GM23338 (cell line): Measurements from ENCODE around the gene SFMBT2. TPM values are rescaled to one million over a fixed set of nuclear protein-coding genes. Genes with fewer than 3 reads are reported as not detected.
"Not testable (repeated sequence)": the region's sequence is repeated elsewhere in the genome, so short reads cannot be mapped to it uniquely, and the experiment has no call there.

Experiments
- ATAC-seq: fragments of 200-7000 bp; cut with Tn5 transposase; 3 replicates; pipeline ENCODE4 v1.9.1; 2020
- DNase-seq: peaks from one replicate; pipeline ENCODE4 v3.0.0-alpha.2; 2015; ENCODE audit warnings: low spot score
- H2AFZ ChIP-seq: fragments of 200-600 bp; sonication (generic); 2 replicates; pipeline ENCODE4 v1.8.0; 2016; ENCODE audit warnings: antibody characterized with exemption, mild to moderate bottlenecking, moderate library complexity
- H3F3A ChIP-seq: fragments of 200-600 bp; sonication (generic); replicated peaks from 2 replicates; pipeline ENCODE4 v1.8.0; 2017; ENCODE audit warnings: antibody characterized with exemption, mixed run types, low read depth
- H3K27ac ChIP-seq: fragments of 200-600 bp; sonication (generic); 2 replicates; pipeline ENCODE4 v1.6.1; 2016; ENCODE audit warnings: low read depth
- H3K27me3 ChIP-seq: fragments of 200-600 bp; sonication (generic); 2 replicates; pipeline ENCODE4 v1.8.0; 2016; ENCODE audit warnings: mild to moderate bottlenecking, mixed run types, moderate library complexity; ENCODE audit not compliant: insufficient read depth
- H3K36me3 ChIP-seq: fragments of 200-600 bp; sonication (generic); 2 replicates; pipeline ENCODE4 v1.8.0; 2016; ENCODE audit warnings: mild to moderate bottlenecking; ENCODE audit not compliant: insufficient read depth
- H3K4me1 ChIP-seq: fragments of 200-600 bp; sonication (generic); 2 replicates; pipeline ENCODE4 v1.8.0; 2016; ENCODE audit warnings: mild to moderate bottlenecking, moderate library complexity; ENCODE audit not compliant: insufficient read depth
- H3K4me2 ChIP-seq: fragments of 200-600 bp; sonication (generic); 2 replicates; pipeline ENCODE4 v1.7.1; 2017; ENCODE audit warnings: mixed run types
- H3K4me3 ChIP-seq: fragments of 200-600 bp; sonication (generic); 2 replicates; pipeline ENCODE4 v1.6.1; 2016; ENCODE audit warnings: mixed run types
- H3K79me2 ChIP-seq: fragments of 200-600 bp; sonication (generic); replicated peaks from 2 replicates; pipeline ENCODE4 v1.8.0; 2017; ENCODE audit warnings: mild to moderate bottlenecking; ENCODE audit not compliant: insufficient read depth
- H3K9me2 ChIP-seq: fragments of 200-600 bp; sonication (generic); 2 replicates; pipeline ENCODE4 v1.8.0; 2017; ENCODE audit not compliant: insufficient read depth
- H4K20me1 ChIP-seq: fragments of 200-600 bp; sonication (generic); replicated peaks from 2 replicates; pipeline ENCODE4 v1.8.0; 2017; ENCODE audit warnings: mild to moderate bottlenecking; ENCODE audit not compliant: insufficient read depth
- H3K27ac Mint-ChIP-seq: 2 replicates; pipeline ENCODE4 v1.8.0; 2020; ENCODE audit warnings: inconsistent platforms, mild to moderate bottlenecking, moderate library complexity, mixed read lengths
- H3K27me3 Mint-ChIP-seq: 3 replicates; pipeline ENCODE4 v1.8.0; 2022; ENCODE audit warnings: low read depth, mild to moderate bottlenecking, moderate library complexity, mixed read lengths, inconsistent platforms; ENCODE audit not compliant: insufficient read depth, poor library complexity
- H3K36me3 Mint-ChIP-seq: 3 replicates; pipeline ENCODE4 v1.8.0; 2021; ENCODE audit warnings: low read depth, mild to moderate bottlenecking, inconsistent platforms, moderate library complexity, mixed read lengths
- H3K4me1 Mint-ChIP-seq: 3 replicates; pipeline ENCODE4 v1.8.0; 2020; ENCODE audit warnings: mild to moderate bottlenecking, inconsistent platforms, mixed read lengths
- H3K4me3 Mint-ChIP-seq: 3 replicates; pipeline ENCODE4 v1.8.0; 2021; ENCODE audit warnings: moderate library complexity, mild to moderate bottlenecking, inconsistent platforms, mixed read lengths
- H3K9me3 Mint-ChIP-seq: 3 replicates; pipeline ENCODE4 v1.8.0; 2020; ENCODE audit warnings: moderate library complexity, mild to moderate bottlenecking, inconsistent platforms, mixed read lengths
- CREB1 ChIP-seq: fragments of 250-450 bp; sonication (Bioruptor Pico); IDR thresholded peaks from 2 replicates; pipeline ENCODE4 v1.5.0; 2020; ENCODE audit warnings: low read depth, mild to moderate bottlenecking, moderate library complexity
- CTCF ChIP-seq, 2 experiments: fragments of 200-600 bp in 1 of 2; sonication (generic) in 1 of 2; conservative IDR thresholded peaks; 2 replicates each; pipeline versions ENCODE4 v1.5.1 to v1.6.1; 2016 to 2017; ENCODE audit warnings: antibody characterized with exemption in 2 of 2, low read depth in 2 of 2, mild to moderate bottlenecking in 2 of 2, moderate library complexity in 1 of 2
- ZNF114 ChIP-seq: fragments of 250-450 bp; sonication (Bioruptor Pico); IDR thresholded peaks from 2 replicates; pipeline ENCODE4 v1.5.0; 2020; ENCODE audit warnings: mild to moderate bottlenecking, moderate library complexity
- ZNF331 ChIP-seq: fragments of 250-450 bp; sonication (Bioruptor Pico); IDR thresholded peaks from 2 replicates; pipeline ENCODE4 v1.5.0; 2020; ENCODE audit warnings: low read depth, mild to moderate bottlenecking, moderate library complexity
- ZNF462 ChIP-seq: fragments of 250-450 bp; sonication (Bioruptor Pico); IDR thresholded peaks from 2 replicates; pipeline ENCODE4 v1.5.0; 2020; ENCODE audit warnings: mild to moderate bottlenecking, moderate library complexity
- polyA plus RNA-seq: library from polyadenylated mRNA; unstranded; fragments of >200 nt; fragmentation: Nextera tagmentation; extraction: Ambion mirVana; gene quantifications from 2 replicates; pipeline ENCODE4 v1.2.1, GENCODE V29; 2016
- total RNA-seq: library from RNA; depleted of rRNA; stranded (reverse); fragments of >200 nt; shearing (Covaris generic); gene quantifications from 2 replicates; pipeline ENCODE4 v1.2.3, GENCODE V29; 2014

Gene SFMBT2
- total and polyA plus RNA-seq, 2 experiments from 2014 or later = 2.7 to 6.7 TPM

GRCh38 chr10:7225133-7225532 lies 185.7 kb downstream of the SFMBT2 start (continued):
- no peak for TF ChIP-seq ZNF462
- no peak for TF ChIP-seq ZNF114 (CRISPR knock-in tag)
- TF ChIP-seq CTCF (conservative IDR thresholded peaks at IDR 0.05; ENCODE audit: low read depth in 2 of 2) = no peak
- TF ChIP-seq ZNF331 (CRISPR knock-in tag) = no peak

- no peaks in the 10 kb centered on the region for H3K27me3 ChIP-seq
- Mint-ChIP-seq H3K36me3 (peaks cover 22% of the 10 kb centered on the region), H3K4me3 (no peak overlapping the region), H3K27me3 (peaks cover 3% of the 10 kb centered on the region), H3K27ac (no peak overlapping the region), H3K9me3 (peaks cover 11% of the 10 kb centered on the region), H3K4me1 (peaks cover 4% of the 10 kb centered on the region; the same call in 1 of the 3 replicates)
- no peak overlapping the region for H3K27ac ChIP-seq
- H4K20me1 ChIP-seq = no peaks in the 10 kb centered on the region
- DNase-seq = no peak
- H3F3A ChIP-seq = no peaks in the 10 kb centered on the region
- H3K9me2 ChIP-seq = no peaks in the 10 kb centered on the region; the same call in 1 of the 2 replicates
- H3K36me3 ChIP-seq = peaks cover 7% of the 10 kb centered on the region
- no peaks in the 10 kb centered on the region for H3K4me1 ChIP-seq
- TF ChIP-seq CTCF (conservative IDR thresholded peaks at IDR 0.05; ENCODE audit: low read depth in 2 of 2) = peak in 1 of 2 experiments; percentile 18; a peak in 1 of 4 replicates
- TF ChIP-seq CREB1 (CRISPR knock-in tag) = no peak
- H3K4me3 ChIP-seq = no peak overlapping the region
- no peak overlapping the region for H2AFZ ChIP-seq
- H3K4me2 ChIP-seq = no peak overlapping the region
- no peak for ATAC-seq
- H3K79me2 ChIP-seq = no peaks in the 10 kb centered on the region
These were observed 191.9 kb downstream of the SFMBT2 start for GRCh38 chr10:7218968-7219367.

GRCh38 chr10:7212696-7213095 lies 198.1 kb downstream of the SFMBT2 start:
- not testable (repeated sequence) for H3K4me3 Mint-ChIP-seq, H4K20me1 ChIP-seq, H3K27ac ChIP-seq, H3K9me2 ChIP-seq, H3K4me3 ChIP-seq, H3K9me3 Mint-ChIP-seq, ATAC-seq, H2AFZ ChIP-seq, H3K4me2 ChIP-seq, H3K27ac Mint-ChIP-seq, H3K36me3 ChIP-seq, DNase-seq, H3K27me3 ChIP-seq, H3F3A ChIP-seq, H3K27me3 Mint-ChIP-seq, H3K79me2 ChIP-seq
- peaks cover 25% of the 10 kb centered on the region for H3K4me1 Mint-ChIP-seq
- H3K36me3 Mint-ChIP-seq = peaks cover 11% of the 10 kb centered on the region
- H3K4me1 ChIP-seq = peaks cover 11% of the 10 kb centered on the region
